NCI-H2029 (cell line): ENCODE results near the gene TTLL12.

Source experiments
- DNase-seq: peaks from one replicate; lab custom pipeline; 2025; lab: John Stamatoyannopoulos, UW

The TTLL12 gene

GRCh38 chr22:43199541-43199940 is 12.6 kb upstream of the TTLL12 start:
- DNase-seq = no peak

DNA sequence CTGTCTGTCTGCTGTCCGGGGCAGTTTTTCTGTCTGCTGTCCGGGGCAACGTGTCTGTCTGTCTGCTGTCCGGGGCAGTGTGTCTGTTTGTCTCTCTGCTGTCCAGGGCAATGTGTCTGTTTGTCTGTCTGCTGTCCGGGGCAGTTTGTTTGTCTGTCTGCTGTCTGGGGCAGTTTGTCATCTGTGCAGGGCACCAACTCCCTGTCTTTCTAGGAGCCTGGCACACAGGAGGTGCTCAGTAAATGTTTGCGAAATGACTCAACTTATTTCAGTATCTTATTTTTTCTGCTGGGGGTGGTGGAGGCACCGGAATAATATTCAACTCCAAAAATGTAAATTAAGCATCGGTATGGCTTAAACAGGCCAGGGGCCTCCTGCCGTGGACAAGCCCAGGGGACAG is 12.0 kb upstream of the TTLL12 start:
- no peak for DNase-seq

- no peak for DNase-seq
These were observed 11.2 kb upstream of the TTLL12 start for GRCh38 chr22:43198126-43198525.

GRCh38 chr22:43197271-43197941 is 10.5 kb upstream of the TTLL12 start:
- no peak for DNase-seq

DNA sequence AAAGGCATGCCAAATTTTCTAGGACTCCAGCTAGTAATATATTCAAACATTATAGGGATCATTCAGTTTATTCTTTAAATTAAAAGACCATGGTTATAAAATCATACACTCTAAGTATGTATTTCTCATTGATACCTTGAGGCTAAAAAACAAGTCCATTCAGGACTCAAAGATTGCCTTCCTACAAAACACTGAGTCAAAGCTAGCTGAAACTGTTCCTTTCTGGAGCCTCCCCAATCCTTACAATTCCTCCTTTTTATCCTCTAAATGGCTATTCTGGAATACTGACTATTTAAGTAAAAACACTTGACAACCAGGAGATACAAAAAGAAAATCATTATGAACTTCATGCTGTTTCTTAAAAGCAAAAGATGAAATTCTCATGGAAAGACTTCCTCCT is 4.9 kb upstream of the TTLL12 start:
- DNase-seq = no peak

DNA sequence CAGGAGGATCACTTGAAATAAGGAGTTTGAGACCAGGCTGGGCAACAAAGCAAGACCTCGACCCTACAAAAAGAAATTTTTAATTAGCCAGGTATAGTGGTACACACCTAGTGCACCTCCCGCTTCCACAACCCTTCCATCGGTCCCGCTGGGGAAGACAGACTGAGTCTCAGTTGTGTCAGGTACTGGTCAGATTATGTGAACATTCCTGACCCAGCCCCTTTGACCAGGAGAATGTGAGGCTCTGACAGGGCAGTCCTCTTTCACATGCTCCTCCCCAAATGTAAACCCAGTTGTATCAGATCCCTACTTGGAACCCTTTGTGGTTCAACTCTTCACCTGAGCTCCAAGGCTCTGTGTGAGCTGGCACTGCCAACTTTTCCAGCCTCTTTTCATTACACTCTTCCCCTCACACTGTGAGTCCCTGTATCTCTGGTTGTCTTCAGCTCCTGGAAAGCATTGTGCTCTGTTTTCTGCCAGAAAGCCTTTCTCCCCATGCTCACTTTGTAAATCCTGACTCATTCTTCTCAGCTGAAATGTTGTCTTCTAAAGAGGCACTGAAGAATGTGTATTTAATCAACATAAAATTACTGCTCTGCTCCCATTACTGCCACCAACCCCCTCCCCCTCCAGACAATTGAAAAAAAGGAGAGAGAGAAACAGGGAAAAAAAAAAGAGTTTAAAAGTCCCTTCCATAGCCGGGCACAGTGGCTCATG is 2.1 kb upstream of the TTLL12 start:
- DNase-seq = no peak

DNA sequence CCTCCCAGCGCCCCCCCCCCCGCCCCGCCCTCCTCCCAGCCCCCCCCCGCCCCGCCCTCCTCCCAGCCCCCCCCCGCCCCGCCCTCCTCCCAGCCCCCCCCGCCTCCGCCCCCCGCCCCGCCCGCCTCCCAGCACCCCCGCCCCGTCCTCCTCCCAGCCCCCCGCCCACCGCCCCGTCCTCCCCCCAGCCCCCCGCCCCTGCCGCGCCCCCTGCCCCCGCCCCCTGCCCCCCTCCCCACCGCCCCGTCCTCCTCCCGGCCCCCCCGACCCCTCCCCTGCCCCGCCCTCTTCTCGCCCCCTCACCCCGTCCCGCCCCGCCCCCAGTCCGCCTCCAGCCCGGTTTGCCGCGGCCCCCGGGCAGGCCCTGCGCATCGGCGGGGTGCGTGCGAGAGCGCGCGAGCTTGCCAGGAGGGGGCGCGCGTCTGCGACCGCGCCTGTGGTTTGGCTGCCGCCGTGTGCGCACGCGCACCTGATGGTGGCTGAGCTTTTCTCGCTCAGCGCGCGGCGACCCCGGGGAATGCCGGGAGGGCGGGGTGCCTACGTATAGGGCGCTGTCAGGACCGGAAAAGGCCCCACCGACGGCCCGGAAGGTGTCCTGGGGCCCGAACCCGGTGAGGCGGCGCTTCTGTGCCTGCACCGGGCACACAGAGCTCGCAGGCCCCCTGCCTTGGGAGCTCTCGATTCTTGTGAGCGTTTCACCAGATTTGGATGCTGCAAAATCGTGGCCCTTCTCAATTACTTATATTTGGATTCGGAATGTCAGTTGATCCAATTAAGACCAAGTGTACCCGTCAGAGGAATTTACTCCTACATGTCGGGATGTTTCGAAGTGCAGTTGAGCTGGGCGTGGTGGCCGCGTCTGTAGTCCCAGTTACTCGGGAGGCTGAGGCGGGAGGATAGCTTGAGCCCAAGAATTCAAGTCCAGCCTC is 501 bp upstream of the TTLL12 start:
- peak; percentile 88 for DNase-seq

DNA sequence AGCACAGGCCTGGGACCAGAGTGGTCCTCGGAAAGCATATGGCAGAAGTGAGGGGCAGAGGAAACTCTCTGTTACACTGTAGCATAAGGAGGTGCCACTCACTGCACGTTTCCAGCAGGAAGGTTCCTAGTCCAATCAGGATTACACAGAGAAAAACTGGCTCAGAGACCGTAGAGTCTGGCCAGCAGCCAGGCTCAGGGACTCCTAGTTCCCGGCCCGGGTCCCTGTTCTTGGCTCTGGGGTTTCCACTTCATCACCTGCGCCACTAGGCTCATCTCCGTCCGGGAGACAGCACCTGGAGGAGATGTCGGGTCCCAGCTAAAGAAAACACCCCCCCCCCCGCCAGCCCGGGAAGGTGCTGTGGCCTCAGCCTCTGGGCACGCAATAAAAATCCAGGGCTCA is 1.1 kb downstream of the TTLL12 start:
- DNase-seq = peak; percentile 13

- no peak for DNase-seq
These were observed 3.2 kb downstream of the TTLL12 start for GRCh38 chr22:43183496-43184277.

- no peak for DNase-seq
These were observed 4.2 kb downstream of the TTLL12 start for GRCh38 chr22:43182726-43183125.

DNA sequence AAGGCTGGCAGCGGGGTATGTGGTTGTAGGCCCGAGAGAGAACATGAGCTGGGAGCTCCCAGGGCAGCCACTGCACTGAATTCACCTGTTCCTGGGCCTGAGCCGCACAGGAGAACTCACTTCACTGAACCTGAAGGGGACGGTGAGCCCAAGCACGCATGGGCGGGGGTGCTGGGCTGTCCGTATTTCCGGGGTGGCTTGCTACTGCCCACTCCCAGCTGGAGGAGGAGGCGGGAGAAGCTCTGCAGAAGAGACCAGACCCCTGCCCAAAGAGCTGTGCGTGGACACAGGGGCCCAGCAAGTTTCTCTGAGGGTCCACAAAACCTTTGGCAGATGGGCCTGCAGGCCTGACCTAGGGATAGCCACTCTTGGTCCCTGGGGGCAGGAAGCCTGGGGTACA is 4.8 kb downstream of the TTLL12 start:
- DNase-seq = no peak

DNA sequence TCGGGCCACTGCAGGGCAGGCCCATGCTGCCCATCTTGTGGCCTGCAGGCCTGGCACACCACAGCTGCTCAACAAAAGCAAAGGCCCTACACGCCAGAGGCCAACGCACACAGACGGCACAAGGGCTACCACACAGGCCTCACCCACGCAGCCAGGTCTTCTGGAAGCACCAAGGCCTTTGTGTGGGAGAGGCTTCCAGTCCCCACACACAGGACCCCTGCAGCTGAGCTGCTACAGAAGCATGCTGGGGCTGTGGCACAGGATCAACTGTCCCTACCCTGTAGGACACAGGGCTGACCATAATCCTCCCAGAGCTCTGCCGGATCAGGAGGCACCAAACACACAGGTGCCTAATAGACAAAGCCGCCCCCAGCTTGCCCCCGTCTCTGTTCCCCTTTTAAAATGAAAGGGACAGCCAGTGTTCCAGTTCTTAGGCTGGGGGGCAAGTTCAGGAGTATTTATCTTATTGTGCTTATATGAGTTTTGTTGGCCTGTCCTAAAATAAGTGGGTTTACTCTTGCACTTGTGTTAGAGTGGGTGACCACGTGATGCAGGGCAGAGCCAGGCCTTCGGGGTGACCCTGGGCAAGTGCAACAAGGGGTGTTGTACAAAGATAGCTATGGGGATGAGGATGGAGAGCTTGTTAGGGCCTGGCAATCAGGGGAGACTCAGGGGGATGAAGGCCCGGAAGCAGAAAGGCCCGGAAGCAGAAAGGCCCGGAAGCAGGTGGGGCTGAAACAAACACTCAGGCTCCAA is 5.4 kb downstream of the TTLL12 start:
- no peak for DNase-seq

GRCh38 chr22:43180670-43181069 is 6.3 kb downstream of the TTLL12 start:
- no peak for DNase-seq

DNA sequence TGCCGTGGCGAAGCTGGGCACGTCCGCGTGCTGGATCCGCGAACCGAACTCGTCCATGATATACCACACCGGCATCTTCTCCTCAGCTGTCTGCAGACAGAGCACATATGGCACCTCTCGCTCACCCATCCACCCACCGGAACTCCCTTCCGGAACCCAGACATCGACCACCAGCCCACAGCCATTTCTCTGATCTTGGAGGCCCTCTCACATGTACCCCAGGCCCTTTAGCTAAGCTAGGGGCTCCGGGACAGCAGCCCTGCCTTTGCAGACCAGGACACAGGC is 7.1 kb downstream of the TTLL12 start:
- no peak for DNase-seq

DNA sequence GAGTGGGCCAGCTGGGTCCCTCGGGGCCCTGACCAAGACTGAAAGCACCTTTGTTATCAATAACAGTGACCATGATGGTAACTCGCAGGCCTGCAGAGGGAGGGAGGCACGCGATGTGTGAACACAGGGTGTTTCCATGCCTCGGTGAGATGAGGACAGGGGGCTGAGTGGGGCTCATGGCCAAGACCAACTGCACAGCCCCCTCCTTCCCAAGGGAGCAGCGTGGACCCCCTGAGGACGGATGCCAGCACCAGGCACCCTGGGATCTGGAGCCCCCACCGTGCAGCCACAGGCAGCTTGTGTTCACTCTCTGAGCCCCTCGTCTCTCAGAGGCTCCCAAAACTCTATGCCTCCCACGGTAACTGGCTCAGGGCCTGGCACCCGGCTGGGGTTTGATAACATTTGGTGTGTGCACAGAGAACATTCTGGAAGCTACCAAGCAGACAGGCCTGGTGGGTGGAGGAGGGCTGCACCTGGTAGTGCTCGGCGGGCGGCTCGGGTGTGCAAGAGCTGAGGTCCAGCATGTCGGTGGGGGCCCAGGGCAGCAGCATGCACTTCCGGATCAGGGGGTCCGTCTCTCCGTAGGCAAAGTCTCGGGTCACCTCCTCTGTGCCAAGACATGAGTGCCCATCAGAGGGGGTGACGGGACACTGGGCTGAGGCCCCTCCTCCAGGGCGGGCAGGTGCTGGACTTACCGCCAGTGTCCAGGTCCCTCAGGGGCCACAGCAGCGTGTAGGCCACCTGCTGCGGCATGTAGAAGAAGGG is 7.6 kb downstream of the TTLL12 start:
- DNase-seq = no peak

DNA sequence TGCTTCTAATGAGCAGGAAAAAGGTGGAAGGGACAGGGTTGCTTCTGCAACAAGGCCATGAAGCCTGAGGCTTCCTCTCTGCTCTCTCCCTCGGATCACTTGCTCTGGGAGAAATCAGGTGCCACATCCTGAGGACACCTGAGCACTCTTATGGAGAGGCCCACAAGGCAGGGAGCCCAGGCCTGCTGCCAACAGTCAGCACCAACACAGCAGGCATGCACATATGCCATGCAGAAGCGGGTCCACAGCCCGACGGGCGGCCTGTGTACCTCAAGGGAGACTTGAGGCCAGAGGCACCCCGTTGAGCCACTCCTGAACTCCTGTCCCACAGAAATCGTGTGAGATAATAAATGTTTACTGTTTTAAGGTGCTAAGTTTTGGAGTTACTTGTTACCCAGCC is 9.5 kb downstream of the TTLL12 start:
- DNase-seq = no peak

DNA sequence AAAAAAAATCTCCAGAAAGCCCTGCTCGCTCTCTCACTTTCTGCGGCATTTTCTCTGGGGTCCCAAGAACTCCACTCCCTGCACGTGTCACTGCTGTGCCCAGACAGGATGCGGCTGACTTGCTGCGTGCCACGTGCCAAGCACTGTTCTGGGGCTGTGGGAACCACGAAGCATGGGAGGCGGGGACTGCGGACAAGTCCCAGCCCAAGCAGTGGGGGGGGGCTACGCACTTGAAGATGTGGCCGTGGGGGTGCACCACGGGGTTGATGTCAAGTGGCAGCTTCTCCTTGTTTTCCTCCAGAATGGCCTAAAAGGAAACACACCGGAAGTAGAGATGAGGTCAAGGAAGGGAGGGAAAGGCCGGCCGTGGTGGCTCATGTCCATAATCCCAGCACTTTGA is 10.8 kb downstream of the TTLL12 start:
- no peak for DNase-seq

- no peak for DNase-seq
These were observed 11.9 kb downstream of the TTLL12 start for GRCh38 chr22:43174941-43175531.

DNA sequence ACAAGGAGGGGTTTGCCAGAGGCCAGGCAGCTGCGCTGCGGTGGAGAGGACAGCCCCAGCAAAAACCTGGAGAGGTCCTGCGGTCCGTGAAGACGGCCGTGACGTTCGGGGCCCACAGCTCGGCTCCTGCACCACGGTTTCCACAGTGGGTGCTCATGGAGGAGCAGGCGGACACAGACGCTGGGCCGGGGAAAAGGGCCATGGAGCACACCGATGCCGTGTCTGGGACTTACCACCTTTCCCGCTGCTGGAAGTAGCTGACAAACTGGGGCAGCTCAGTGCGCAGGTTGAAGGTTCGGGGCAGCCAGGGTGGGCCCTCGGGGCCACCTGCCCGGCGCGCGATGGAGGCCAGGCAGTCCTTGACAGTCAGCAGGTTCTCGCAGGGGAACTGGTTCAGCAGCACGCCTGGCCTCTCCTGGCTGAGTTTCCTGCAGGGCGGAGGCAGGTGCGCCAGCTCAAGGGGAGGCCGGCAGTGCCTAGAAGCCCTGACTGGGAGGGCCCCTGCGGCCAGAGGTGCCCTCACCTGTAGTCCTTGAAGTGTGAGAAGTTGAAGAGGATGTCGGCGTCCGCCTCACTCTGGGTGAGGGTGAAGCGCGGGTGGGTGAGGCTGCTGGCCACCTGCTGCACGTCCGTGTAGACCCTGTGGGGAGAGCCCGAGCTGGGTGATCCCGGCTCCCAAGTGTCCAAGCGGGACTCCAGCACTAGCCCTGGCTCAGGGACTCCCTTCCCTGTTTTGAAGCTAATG is 12.8 kb downstream of the TTLL12 start:
- no peak for DNase-seq

GRCh38 chr22:43173566-43173965 is 13.4 kb downstream of the TTLL12 start:
- DNase-seq = no peak
